ENCODE measurements around the gene HS1BP3. TPM values are rescaled to one million over a fixed set of nuclear protein-coding genes. Genes with fewer than 3 reads are reported as not detected.
A peak's percentile ranks its signal among the peaks of the same experiment; 100 is the strongest.

HS1BP3 gene
- total and polyA plus RNA-seq, 7 experiments from 2014 or later, result 12.0 to 19.0 (median 17.3) TPM

DNA sequence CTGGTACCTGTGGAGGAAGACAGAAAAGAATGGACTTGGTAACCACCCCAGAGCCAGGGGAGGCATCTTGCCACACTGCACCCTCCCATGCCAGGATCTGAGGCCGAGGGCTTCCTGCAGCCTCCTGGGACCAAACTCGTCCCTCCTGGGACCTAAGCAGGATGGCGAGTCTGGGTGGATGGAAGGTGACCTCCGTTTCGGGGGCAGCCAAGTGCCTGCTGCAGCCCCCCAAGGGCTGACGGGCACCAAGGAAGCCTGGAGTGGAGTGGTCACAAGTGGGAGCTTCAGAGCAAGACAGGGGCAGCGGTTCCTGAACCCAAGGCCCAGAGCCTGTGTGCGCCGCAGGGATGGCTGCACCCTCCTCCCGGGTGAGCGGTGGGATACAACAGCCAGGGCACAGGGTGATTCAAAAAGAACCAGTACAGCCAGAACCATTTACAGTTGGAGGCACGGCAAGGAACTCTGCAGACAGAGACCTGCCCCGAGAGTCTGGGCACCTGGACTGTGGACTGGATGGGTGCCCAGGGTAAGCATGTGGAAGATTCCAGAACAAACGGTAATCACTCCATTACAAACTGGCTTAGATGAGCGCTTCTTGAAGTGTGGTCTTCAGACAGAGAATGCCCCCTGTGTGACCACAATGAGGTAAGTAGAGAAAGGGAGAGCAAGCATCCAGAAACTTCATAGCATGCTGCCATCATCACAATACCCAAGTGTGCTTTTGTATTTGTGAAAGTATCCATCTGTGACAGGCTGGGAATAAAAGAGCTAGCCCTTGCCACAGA lies 12.1 kb downstream of the HS1BP3 start:
- no peak overlapping the region for H3K4me3 ChIP-seq (ENCODE audit: low read length)
- no peaks in the 10 kb centered on the region for H3K9me3 ChIP-seq (ENCODE audit: control insufficient read depth in 2 of 3, low read length in 3 of 3)
- H3K36me3 ChIP-seq (ENCODE audit: control insufficient read depth in 2 of 3, insufficient read depth in 3 of 3, low read length in 3 of 3), result peaks cover 0 to 52% (median 0%) of the 10 kb centered on the region in 3 experiments
- Mint-ChIP-seq H3K27ac (no peak overlapping the region), H3K4me3 (peak overlapping the region in 1 of 10 donors; percentile 30), H3K27me3 (no peaks in the 10 kb centered on the region), H3K9me3 (no peaks in the 10 kb centered on the region), H3K36me3 (peaks cover 4 to 56% (median 11%) of the 10 kb centered on the region in 5 donors), H3K4me1 (peaks cover 0 to 17% (median 7%) of the 10 kb centered on the region in 7 donors)
- H3K27me3 ChIP-seq (ENCODE audit: control insufficient read depth in 2 of 2, insufficient read depth in 2 of 2, low read length in 2 of 2), result no peaks in the 10 kb centered on the region
- intact Hi-C loops (cut with micrococcal nuclease), result no loop called here
- POLR2A ChIA-PET, result no interaction called here
- no peak for DNase-seq
- CTCF ChIA-PET, result no interaction called here
- H3K27ac ChIP-seq (ENCODE audit: low read depth, low read length), result no peak overlapping the region
- no peak for ATAC-seq
- no peaks in the 10 kb centered on the region for H3K4me1 ChIP-seq (ENCODE audit: control insufficient read depth in 2 of 2, insufficient read depth in 2 of 2, low read length in 2 of 2)

- Histone ChIP-seq H3K27ac (ENCODE audit: low read depth, low read length) (no peak overlapping the region), H3K9me3 (ENCODE audit: control insufficient read depth in 2 of 3, low read length in 3 of 3) (no peaks in the 10 kb centered on the region), H3K36me3 (ENCODE audit: control insufficient read depth in 2 of 3, insufficient read depth in 3 of 3, low read length in 3 of 3) (peaks cover 0 to 51% (median 0%) of the 10 kb centered on the region in 3 experiments), H3K4me3 (ENCODE audit: low read length) (no peak overlapping the region), H3K27me3 (ENCODE audit: control insufficient read depth in 2 of 2, insufficient read depth in 2 of 2, low read length in 2 of 2) (no peaks in the 10 kb centered on the region), H3K4me1 (ENCODE audit: control insufficient read depth in 2 of 2, insufficient read depth in 2 of 2, low read length in 2 of 2) (no peaks in the 10 kb centered on the region)
- Mint-ChIP-seq H3K36me3 (peaks cover 2 to 53% (median 11%) of the 10 kb centered on the region in 5 donors), H3K9me3 (no peaks in the 10 kb centered on the region), H3K27ac (no peak overlapping the region), H3K4me1 (peaks cover 0 to 14% (median 3%) of the 10 kb centered on the region in 7 donors), H3K27me3 (no peaks in the 10 kb centered on the region), H3K4me3 (no peak overlapping the region)
- intact Hi-C loops (cut with micrococcal nuclease), result no loop called here
- CTCF ChIA-PET, result no interaction called here
- POLR2A ChIA-PET, result no interaction called here
- no peak for DNase-seq
- no peak for ATAC-seq
These were observed 12.9 kb downstream of the HS1BP3 start for GRCh38 chr2:20638014-20638413.

GRCh38 chr2:20637147-20637546 lies 13.8 kb downstream of the HS1BP3 start:
- H3K4me1 Mint-ChIP-seq, result peaks cover 0 to 12% (median 0%) of the 10 kb centered on the region in 7 donors
- peak overlapping the region in 1 of 9 donors; percentile 65 for H3K27ac Mint-ChIP-seq
- H3K36me3 ChIP-seq (ENCODE audit: control insufficient read depth in 2 of 3, insufficient read depth in 3 of 3, low read length in 3 of 3), result peaks cover 0 to 56% (median 0%) of the 10 kb centered on the region in 3 experiments
- no peak overlapping the region for H3K27ac ChIP-seq (ENCODE audit: low read depth, low read length)
- ChIA-PET CTCF (no interaction called here), POLR2A (no interaction called here)
- no peaks in the 10 kb centered on the region for H3K9me3 ChIP-seq (ENCODE audit: control insufficient read depth in 2 of 3, low read length in 3 of 3)
- no peaks in the 10 kb centered on the region for H3K27me3 Mint-ChIP-seq
- intact Hi-C loops (cut with micrococcal nuclease), result no loop called here
- H3K4me1 ChIP-seq (ENCODE audit: control insufficient read depth in 2 of 2, insufficient read depth in 2 of 2, low read length in 2 of 2), result no peaks in the 10 kb centered on the region
- H3K9me3 Mint-ChIP-seq, result no peaks in the 10 kb centered on the region
- peaks cover 2 to 53% (median 11%) of the 10 kb centered on the region in 5 donors for H3K36me3 Mint-ChIP-seq
- DNase-seq (no peak), ATAC-seq (no peak)
- no peaks in the 10 kb centered on the region for H3K27me3 ChIP-seq (ENCODE audit: control insufficient read depth in 2 of 2, insufficient read depth in 2 of 2, low read length in 2 of 2)
- no peak overlapping the region for H3K4me3 ChIP-seq (ENCODE audit: low read length)
- H3K4me3 Mint-ChIP-seq, result no peak overlapping the region

- Mint-ChIP-seq H3K4me3 (no peak overlapping the region), H3K27me3 (no peaks in the 10 kb centered on the region), H3K4me1 (peaks cover 0 to 12% (median 0%) of the 10 kb centered on the region in 7 donors), H3K27ac (peak overlapping the region in 2 of 9 donors; percentile 4 to 10), H3K36me3 (peaks cover 2 to 44% (median 11%) of the 10 kb centered on the region in 5 donors), H3K9me3 (no peaks in the 10 kb centered on the region)
- Histone ChIP-seq H3K4me1 (ENCODE audit: control insufficient read depth in 2 of 2, insufficient read depth in 2 of 2, low read length in 2 of 2) (no peaks in the 10 kb centered on the region), H3K4me3 (ENCODE audit: low read length) (no peak overlapping the region), H3K36me3 (ENCODE audit: control insufficient read depth in 2 of 3, insufficient read depth in 3 of 3, low read length in 3 of 3) (peaks cover 0 to 49% (median 0%) of the 10 kb centered on the region in 3 experiments), H3K27ac (ENCODE audit: low read depth, low read length) (no peak overlapping the region), H3K9me3 (ENCODE audit: control insufficient read depth in 2 of 3, low read length in 3 of 3) (no peaks in the 10 kb centered on the region), H3K27me3 (ENCODE audit: control insufficient read depth in 2 of 2, insufficient read depth in 2 of 2, low read length in 2 of 2) (no peaks in the 10 kb centered on the region)
- intact Hi-C loops (cut with micrococcal nuclease), result no loop called here
- ATAC-seq (peak; percentile 82), DNase-seq (peak in 7 of 9 donors; percentile 11 to 58 (median 18))
- ChIA-PET CTCF (no interaction called here), POLR2A (no interaction called here)
These were observed 15.0 kb downstream of the HS1BP3 start for GRCh38 chr2:20635675-20636584.

GRCh38 chr2:20635113-20635510 lies 15.8 kb downstream of the HS1BP3 start:
- Mint-ChIP-seq H3K27ac (peak overlapping the region in 1 of 9 donors; percentile 4), H3K4me1 (peaks cover 0 to 12% (median 0%) of the 10 kb centered on the region in 7 donors)

DNA sequence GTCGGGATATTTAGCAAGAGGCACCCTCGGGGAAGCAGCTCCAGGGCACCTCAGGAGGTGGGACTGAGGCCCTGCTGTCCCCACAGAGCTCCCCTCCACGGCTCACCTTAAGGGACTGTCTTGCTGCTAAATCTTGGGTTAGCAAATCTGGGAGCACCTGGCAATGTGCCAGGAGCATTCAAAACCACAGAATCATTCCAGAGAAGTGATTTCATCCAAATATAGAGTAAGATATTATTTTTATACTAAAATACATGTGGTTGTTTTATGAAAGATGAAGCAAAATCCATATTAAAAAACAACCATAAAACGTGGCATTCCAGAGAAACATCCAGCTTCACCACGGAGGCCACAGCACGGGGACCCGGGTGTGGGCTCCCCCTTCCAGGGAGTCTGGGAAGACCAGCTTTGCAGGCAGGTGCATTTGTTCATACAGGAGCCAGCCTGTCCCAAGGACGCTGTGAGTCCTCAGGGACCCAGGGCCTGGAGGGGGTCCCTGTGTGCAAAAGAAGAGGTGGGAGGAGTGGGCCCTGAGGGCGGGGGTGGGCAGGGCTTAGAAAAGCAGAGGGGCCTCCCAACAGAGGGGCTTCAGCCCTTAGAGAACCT lies 16.3 kb downstream of the HS1BP3 start:
- DNase-seq (no peak), ATAC-seq (no peak)
- Histone ChIP-seq H3K27ac (ENCODE audit: low read depth, low read length) (no peak overlapping the region), H3K36me3 (ENCODE audit: control insufficient read depth in 2 of 3, insufficient read depth in 3 of 3, low read length in 3 of 3) (peaks cover 0 to 43% (median 0%) of the 10 kb centered on the region in 3 experiments), H3K4me3 (ENCODE audit: low read length) (no peak overlapping the region), H3K27me3 (ENCODE audit: control insufficient read depth in 2 of 2, insufficient read depth in 2 of 2, low read length in 2 of 2) (no peaks in the 10 kb centered on the region), H3K4me1 (ENCODE audit: control insufficient read depth in 2 of 2, insufficient read depth in 2 of 2, low read length in 2 of 2) (no peaks in the 10 kb centered on the region), H3K9me3 (ENCODE audit: control insufficient read depth in 2 of 3, low read length in 3 of 3) (no peaks in the 10 kb centered on the region)
- ChIA-PET POLR2A (no interaction called here), CTCF (no interaction called here)
- no peaks in the 10 kb centered on the region for H3K27me3 Mint-ChIP-seq
- H3K4me1 Mint-ChIP-seq, result peaks cover 0 to 12% (median 0%) of the 10 kb centered on the region in 7 donors
- intact Hi-C loops (cut with micrococcal nuclease), result no loop called here
- H3K9me3 Mint-ChIP-seq, result no peaks in the 10 kb centered on the region
- no peak overlapping the region for H3K4me3 Mint-ChIP-seq
- H3K27ac Mint-ChIP-seq, result no peak overlapping the region
- peaks cover 2 to 47% (median 9%) of the 10 kb centered on the region in 5 donors for H3K36me3 Mint-ChIP-seq

More at GRCh38 chr2:20635113-20635510, 15.8 kb downstream of the HS1BP3 start:
- no peak overlapping the region for H3K4me3 ChIP-seq (ENCODE audit: low read length)
- Mint-ChIP-seq H3K36me3 (peaks cover 2 to 46% (median 11%) of the 10 kb centered on the region in 5 donors), H3K9me3 (no peaks in the 10 kb centered on the region), H3K4me3 (no peak overlapping the region), H3K27me3 (no peaks in the 10 kb centered on the region)
- peaks cover 0 to 46% (median 0%) of the 10 kb centered on the region in 3 experiments for H3K36me3 ChIP-seq (ENCODE audit: control insufficient read depth in 2 of 3, insufficient read depth in 3 of 3, low read length in 3 of 3)
- POLR2A ChIA-PET, result no interaction called here
- CTCF ChIA-PET, result no interaction called here
- intact Hi-C loops (cut with micrococcal nuclease), result no loop called here
- H3K9me3 ChIP-seq (ENCODE audit: control insufficient read depth in 2 of 3, low read length in 3 of 3), result no peaks in the 10 kb centered on the region
- H3K27me3 ChIP-seq (ENCODE audit: control insufficient read depth in 2 of 2, insufficient read depth in 2 of 2, low read length in 2 of 2), result no peaks in the 10 kb centered on the region
- no peak for DNase-seq
- H3K4me1 ChIP-seq (ENCODE audit: control insufficient read depth in 2 of 2, insufficient read depth in 2 of 2, low read length in 2 of 2), result no peaks in the 10 kb centered on the region
- ATAC-seq, result no peak
- H3K27ac ChIP-seq (ENCODE audit: low read depth, low read length), result no peak overlapping the region
